ENCODE measurements around the gene RNF123.
"Not testable (repeated sequence)": the region's sequence is repeated elsewhere in the genome, so short reads cannot be mapped to it uniquely, and the experiment has no call there.

The RNF123 gene

GRCh38 chr3:49721896-49722781 is 32.8 kb downstream of the RNF123 start:
- no peak for DNase-seq

- DNase-seq = no peak
Measured at GRCh38 chr3:49722896-49723295, 33.5 kb downstream of the RNF123 start.

GRCh38 chr3:49723296-49723627 is 33.9 kb downstream of the RNF123 start:
- DNase-seq = peak; percentile 70

- DNase-seq = peak; percentile 97
Measured at GRCh38 chr3:49723628-49724551, 34.5 kb downstream of the RNF123 start, which contains the start of gene GMPPB. TSS of gene GMPPB (minus strand) at chr3:49723951. CDS start at chr3:49723726, 225 bp downstream.

GRCh38 chr3:49724586-49724985 is 35.2 kb downstream of the RNF123 start:
- peak; percentile 23 for DNase-seq

- DNase-seq = no peak
Measured at GRCh38 chr3:49725906-49726681, 36.7 kb downstream of the RNF123 start.

GRCh38 chr3:49727154-49727923 is 38.0 kb downstream of the RNF123 start:
- no peak for DNase-seq

- DNase-seq = no peak
Measured at GRCh38 chr3:49727924-49728361, 38.6 kb downstream of the RNF123 start.

GRCh38 chr3:49729966-49730609 is 40.7 kb downstream of the RNF123 start:
- no peak for DNase-seq

GRCh38 chr3:49732597-49732996 is 43.2 kb downstream of the RNF123 start:
- DNase-seq = no peak

- DNase-seq = no peak
Measured at GRCh38 chr3:49733551-49733950, 44.2 kb downstream of the RNF123 start.

- no peak for DNase-seq
Measured at GRCh38 chr3:49734752-49735151, 45.4 kb downstream of the RNF123 start.

- no peak for DNase-seq
Measured at GRCh38 chr3:49738067-49738713, 48.8 kb downstream of the RNF123 start.

- DNase-seq = no peak
Measured at GRCh38 chr3:49740427-49740826, 51.1 kb downstream of the RNF123 start.

- DNase-seq = no peak
Measured at GRCh38 chr3:49745986-49746385, 56.6 kb downstream of the RNF123 start.

- DNase-seq = no peak
Measured at GRCh38 chr3:49747792-49748480, 58.6 kb downstream of the RNF123 start.

- not testable (repeated sequence) for DNase-seq
Measured at GRCh38 chr3:49748874-49749273, 59.5 kb downstream of the RNF123 start.

- no peak for DNase-seq
Measured at GRCh38 chr3:49750056-49750455, 60.7 kb downstream of the RNF123 start.

GRCh38 chr3:49751501-49751900 is 62.1 kb downstream of the RNF123 start:
- no peak for DNase-seq

- no peak for DNase-seq
Measured at GRCh38 chr3:49754536-49754935, 65.2 kb downstream of the RNF123 start.
